PFSK-1 (cell line): ENCODE data around the gene GLCE.

Source experiments
- FOXP2 ChIP-seq: optimal IDR thresholded peaks from 2 replicates; pipeline ENCODE3; 2011; ENCODE audit warnings: borderline replicate concordance, control low read depth, inconsistent platforms; ENCODE audit not compliant: insufficient read depth; ENCODE audit errors: extremely low read length, extremely low read depth
- POLR2AphosphoS5 ChIP-seq: IDR thresholded peaks from 2 replicates; pipeline ENCODE4 v1.6.1; 2012; ENCODE audit warnings: low read depth, mild to moderate bottlenecking, control low read depth, low read length, moderate library complexity
- SIN3A ChIP-seq: IDR thresholded peaks from 2 replicates; pipeline ENCODE4 v1.6.1; 2012; ENCODE audit warnings: mild to moderate bottlenecking, low read length, moderate library complexity, borderline replicate concordance; ENCODE audit not compliant: insufficient read depth
- TAF1 ChIP-seq: IDR thresholded peaks from 2 replicates; pipeline ENCODE4 v1.6.1; 2012; ENCODE audit warnings: low read length, control low read depth, borderline replicate concordance; ENCODE audit not compliant: insufficient read depth
- TF ChIP-seq, protein P1 (sequence below), 2 experiments: IDR thresholded peaks; 2 replicates each; pipeline versions ENCODE4 v1.6.1 to v1.8.0; 2011 to 2012; ENCODE audit warnings: low read depth in 2 of 2, low read length in 2 of 2, control low read depth in 1 of 2, inconsistent platforms in 1 of 2, mild to moderate bottlenecking in 1 of 2, moderate library complexity in 1 of 2; ENCODE audit not compliant: insufficient read depth in 1 of 2

- TF ChIP-seq SIN3A (no peak), POLR2AphosphoS5 (no peak), FOXP2 (no peak), TAF1 (no peak)
- TF ChIP-seq, protein P1, sequence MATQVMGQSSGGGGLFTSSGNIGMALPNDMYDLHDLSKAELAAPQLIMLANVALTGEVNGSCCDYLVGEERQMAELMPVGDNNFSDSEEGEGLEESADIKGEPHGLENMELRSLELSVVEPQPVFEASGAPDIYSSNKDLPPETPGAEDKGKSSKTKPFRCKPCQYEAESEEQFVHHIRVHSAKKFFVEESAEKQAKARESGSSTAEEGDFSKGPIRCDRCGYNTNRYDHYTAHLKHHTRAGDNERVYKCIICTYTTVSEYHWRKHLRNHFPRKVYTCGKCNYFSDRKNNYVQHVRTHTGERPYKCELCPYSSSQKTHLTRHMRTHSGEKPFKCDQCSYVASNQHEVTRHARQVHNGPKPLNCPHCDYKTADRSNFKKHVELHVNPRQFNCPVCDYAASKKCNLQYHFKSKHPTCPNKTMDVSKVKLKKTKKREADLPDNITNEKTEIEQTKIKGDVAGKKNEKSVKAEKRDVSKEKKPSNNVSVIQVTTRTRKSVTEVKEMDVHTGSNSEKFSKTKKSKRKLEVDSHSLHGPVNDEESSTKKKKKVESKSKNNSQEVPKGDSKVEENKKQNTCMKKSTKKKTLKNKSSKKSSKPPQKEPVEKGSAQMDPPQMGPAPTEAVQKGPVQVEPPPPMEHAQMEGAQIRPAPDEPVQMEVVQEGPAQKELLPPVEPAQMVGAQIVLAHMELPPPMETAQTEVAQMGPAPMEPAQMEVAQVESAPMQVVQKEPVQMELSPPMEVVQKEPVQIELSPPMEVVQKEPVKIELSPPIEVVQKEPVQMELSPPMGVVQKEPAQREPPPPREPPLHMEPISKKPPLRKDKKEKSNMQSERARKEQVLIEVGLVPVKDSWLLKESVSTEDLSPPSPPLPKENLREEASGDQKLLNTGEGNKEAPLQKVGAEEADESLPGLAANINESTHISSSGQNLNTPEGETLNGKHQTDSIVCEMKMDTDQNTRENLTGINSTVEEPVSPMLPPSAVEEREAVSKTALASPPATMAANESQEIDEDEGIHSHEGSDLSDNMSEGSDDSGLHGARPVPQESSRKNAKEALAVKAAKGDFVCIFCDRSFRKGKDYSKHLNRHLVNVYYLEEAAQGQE (IDR thresholded peaks at IDR 0.05; ENCODE audit: insufficient read depth in 1 of 2, low read depth in 2 of 2, low read length in 2 of 2): no peak
Observed at GRCh38 chr15:69311319-69311721, 150.9 kb downstream of the GLCE start.
